ENCODE results near the gene GRHPR.
"Not testable (repeated sequence)": the region's sequence is repeated elsewhere in the genome, so short reads cannot be mapped to it uniquely, and the experiment has no call there.

The GRHPR gene

GRCh38 chr9:37382982-37383357, 39.5 kb upstream of the GRHPR start:
- no peak overlapping the region for H3K4me3 ChIP-seq (ENCODE audit: extremely low read depth, insufficient read depth, low read length, poor library complexity, severe bottlenecking)
- H3K4me1 ChIP-seq (ENCODE audit: control insufficient read depth, insufficient read depth, low read length, poor library complexity, severe bottlenecking), result no peaks in the 10 kb centered on the region
- no peaks in the 10 kb centered on the region for H3K36me3 ChIP-seq (ENCODE audit: control insufficient read depth, insufficient read depth, low read length)
- no peak overlapping the region for H3K27ac ChIP-seq (ENCODE audit: low read depth, low read length, severe bottlenecking)
- no peaks in the 10 kb centered on the region for H3K9me3 ChIP-seq (ENCODE audit: control insufficient read depth, low read length)
- 74 to 90% methylated on average over 5 of the region's 5 CpGs for WGBS, 2 experiments (ENCODE audit: insufficient coverage in 2 of 2)

GRCh38 chr9:37383393-37383792, 39.1 kb upstream of the GRHPR start:
- no peak overlapping the region for H3K27ac ChIP-seq (ENCODE audit: low read depth, low read length, severe bottlenecking)
- no peaks in the 10 kb centered on the region for H3K4me1 ChIP-seq (ENCODE audit: control insufficient read depth, insufficient read depth, low read length, poor library complexity, severe bottlenecking)
- WGBS, 2 experiments (ENCODE audit: insufficient coverage in 2 of 2), result 80 to 82% methylated on average over 3 to 4 of the region's 6 CpGs
- no peak overlapping the region for H3K4me3 ChIP-seq (ENCODE audit: extremely low read depth, insufficient read depth, low read length, poor library complexity, severe bottlenecking)
- H3K9me3 ChIP-seq (ENCODE audit: control insufficient read depth, low read length), result no peaks in the 10 kb centered on the region
- H3K36me3 ChIP-seq (ENCODE audit: control insufficient read depth, insufficient read depth, low read length), result no peaks in the 10 kb centered on the region

GRCh38 chr9:37383876-37384746, 38.4 kb upstream of the GRHPR start:
- whole genome bisulfite sequencing, 2 experiments (ENCODE audit: insufficient coverage in 2 of 2), result 86 to 92% methylated on average over 6 to 9 of the region's 12 CpGs
- no peaks in the 10 kb centered on the region for H3K36me3 ChIP-seq (ENCODE audit: control insufficient read depth, insufficient read depth, low read length)
- no peak overlapping the region for H3K4me3 ChIP-seq (ENCODE audit: extremely low read depth, insufficient read depth, low read length, poor library complexity, severe bottlenecking)
- H3K27ac ChIP-seq (ENCODE audit: low read depth, low read length, severe bottlenecking), result no peak overlapping the region
- H3K4me1 ChIP-seq (ENCODE audit: control insufficient read depth, insufficient read depth, low read length, poor library complexity, severe bottlenecking), result no peaks in the 10 kb centered on the region
- no peaks in the 10 kb centered on the region for H3K9me3 ChIP-seq (ENCODE audit: control insufficient read depth, low read length)

GRCh38 chr9:37385286-37385685, 37.2 kb upstream of the GRHPR start:
- Histone ChIP-seq H3K4me1 (ENCODE audit: control insufficient read depth, insufficient read depth, low read length, poor library complexity, severe bottlenecking) (no peaks in the 10 kb centered on the region), H3K9me3 (ENCODE audit: control insufficient read depth, low read length) (no peaks in the 10 kb centered on the region), H3K4me3 (ENCODE audit: extremely low read depth, insufficient read depth, low read length, poor library complexity, severe bottlenecking) (no peak overlapping the region), H3K27ac (ENCODE audit: low read depth, low read length, severe bottlenecking) (no peak overlapping the region), H3K36me3 (ENCODE audit: control insufficient read depth, insufficient read depth, low read length) (no peaks in the 10 kb centered on the region)
- WGBS, 2 experiments (ENCODE audit: insufficient coverage in 2 of 2), result 92 to 93% methylated on average over 4 to 6 of the region's 6 CpGs

- Histone ChIP-seq H3K27ac (ENCODE audit: low read depth, low read length, severe bottlenecking) (no peak overlapping the region), H3K4me1 (ENCODE audit: control insufficient read depth, insufficient read depth, low read length, poor library complexity, severe bottlenecking) (no peaks in the 10 kb centered on the region), H3K9me3 (ENCODE audit: control insufficient read depth, low read length) (no peaks in the 10 kb centered on the region), H3K36me3 (ENCODE audit: control insufficient read depth, insufficient read depth, low read length) (no peaks in the 10 kb centered on the region), H3K4me3 (ENCODE audit: extremely low read depth, insufficient read depth, low read length, poor library complexity, severe bottlenecking) (no peak overlapping the region)
- 86 to 96% methylated on average over 9 to 10 of the region's 10 CpGs for whole genome bisulfite sequencing, 2 experiments (ENCODE audit: insufficient coverage in 2 of 2)
These were observed 35.5 kb upstream of the GRHPR start for GRCh38 chr9:37386988-37387387.

GRCh38 chr9:37390759-37391158, 31.7 kb upstream of the GRHPR start:
- Histone ChIP-seq H3K36me3 (ENCODE audit: control insufficient read depth, insufficient read depth, low read length) (no peaks in the 10 kb centered on the region), H3K27ac (ENCODE audit: low read depth, low read length, severe bottlenecking) (no peak overlapping the region), H3K4me3 (ENCODE audit: extremely low read depth, insufficient read depth, low read length, poor library complexity, severe bottlenecking) (no peak overlapping the region), H3K9me3 (ENCODE audit: control insufficient read depth, low read length) (no peaks in the 10 kb centered on the region), H3K4me1 (ENCODE audit: control insufficient read depth, insufficient read depth, low read length, poor library complexity, severe bottlenecking) (no peaks in the 10 kb centered on the region)
- 38 to 42% methylated on average over 7 of the region's 7 CpGs for WGBS, 2 experiments (ENCODE audit: insufficient coverage in 2 of 2)

- WGBS, 2 experiments (ENCODE audit: insufficient coverage in 2 of 2), result 60 to 95% methylated on average over 3 to 4 of the region's 8 CpGs
- Histone ChIP-seq H3K4me1 (ENCODE audit: control insufficient read depth, insufficient read depth, low read length, poor library complexity, severe bottlenecking) (no peaks in the 10 kb centered on the region), H3K27ac (ENCODE audit: low read depth, low read length, severe bottlenecking) (no peak overlapping the region), H3K9me3 (ENCODE audit: control insufficient read depth, low read length) (no peaks in the 10 kb centered on the region), H3K36me3 (ENCODE audit: control insufficient read depth, insufficient read depth, low read length) (no peaks in the 10 kb centered on the region), H3K4me3 (ENCODE audit: extremely low read depth, insufficient read depth, low read length, poor library complexity, severe bottlenecking) (no peak overlapping the region)
These were observed 30.2 kb upstream of the GRHPR start for GRCh38 chr9:37392272-37392671.

GRCh38 chr9:37395229-37395628, 27.3 kb upstream of the GRHPR start:
- WGBS, 2 experiments (ENCODE audit: insufficient coverage in 2 of 2), result 64 to 75% methylated on average over 6 to 7 of the region's 12 CpGs
- Histone ChIP-seq H3K27ac (ENCODE audit: low read depth, low read length, severe bottlenecking) (no peak overlapping the region), H3K4me1 (ENCODE audit: control insufficient read depth, insufficient read depth, low read length, poor library complexity, severe bottlenecking) (no peaks in the 10 kb centered on the region), H3K4me3 (ENCODE audit: extremely low read depth, insufficient read depth, low read length, poor library complexity, severe bottlenecking) (no peak overlapping the region), H3K36me3 (ENCODE audit: control insufficient read depth, insufficient read depth, low read length) (no peaks in the 10 kb centered on the region), H3K9me3 (ENCODE audit: control insufficient read depth, low read length) (no peaks in the 10 kb centered on the region)

GRCh38 chr9:37395663-37396062, 26.8 kb upstream of the GRHPR start:
- Histone ChIP-seq H3K9me3 (ENCODE audit: control insufficient read depth, low read length) (no peaks in the 10 kb centered on the region), H3K36me3 (ENCODE audit: control insufficient read depth, insufficient read depth, low read length) (no peaks in the 10 kb centered on the region), H3K4me1 (ENCODE audit: control insufficient read depth, insufficient read depth, low read length, poor library complexity, severe bottlenecking) (no peaks in the 10 kb centered on the region), H3K4me3 (ENCODE audit: extremely low read depth, insufficient read depth, low read length, poor library complexity, severe bottlenecking) (no peak overlapping the region), H3K27ac (ENCODE audit: low read depth, low read length, severe bottlenecking) (no peak overlapping the region)
- WGBS, 2 experiments (ENCODE audit: insufficient coverage in 2 of 2), result 82 to 92% methylated on average over 3 to 5 of the region's 8 CpGs

GRCh38 chr9:37397948-37398347, 24.5 kb upstream of the GRHPR start:
- H3K4me1 ChIP-seq (ENCODE audit: control insufficient read depth, insufficient read depth, low read length, poor library complexity, severe bottlenecking); H3K27ac ChIP-seq (ENCODE audit: low read depth, low read length, severe bottlenecking); H3K36me3 ChIP-seq (ENCODE audit: control insufficient read depth, insufficient read depth, low read length); H3K4me3 ChIP-seq (ENCODE audit: extremely low read depth, insufficient read depth, low read length, poor library complexity, severe bottlenecking); H3K9me3 ChIP-seq (ENCODE audit: control insufficient read depth, low read length): not testable (repeated sequence)
- WGBS, 2 experiments (ENCODE audit: insufficient coverage in 2 of 2), result 100% methylated on average over 1 of the region's 3 CpGs

- Histone ChIP-seq H3K4me1 (ENCODE audit: control insufficient read depth, insufficient read depth, low read length, poor library complexity, severe bottlenecking) (no peaks in the 10 kb centered on the region), H3K9me3 (ENCODE audit: control insufficient read depth, low read length) (no peaks in the 10 kb centered on the region), H3K36me3 (ENCODE audit: control insufficient read depth, insufficient read depth, low read length) (no peaks in the 10 kb centered on the region), H3K27ac (ENCODE audit: low read depth, low read length, severe bottlenecking) (no peak overlapping the region), H3K4me3 (ENCODE audit: extremely low read depth, insufficient read depth, low read length, poor library complexity, severe bottlenecking) (no peak overlapping the region)
- 94 to 98% methylated on average over 4 of the region's 7 CpGs for WGBS, 2 experiments (ENCODE audit: insufficient coverage in 2 of 2)
These were observed 24.0 kb upstream of the GRHPR start for GRCh38 chr9:37398464-37399025.

Data from mesodermal cell (in vitro differentiated cells).